K562 (cell line): ENCODE results near the gene AMFR. TPM values are rescaled to one million over a fixed set of nuclear protein-coding genes. Genes with fewer than 3 reads are reported as not detected.
A peak's percentile ranks its signal among the peaks of the same experiment; 100 is the strongest.

Experiments
- CEBPG ChIP-seq, 3 experiments: fragments of 200-800 bp in 1 of 3; sonication (Bioruptor generic) in 1 of 3; sonication (generic) in 1 of 3; formaldehyde crosslinking in 1 of 3; IDR thresholded peaks in 2 of 3; conservative IDR thresholded peaks in 1 of 3; 2 replicates each; pipeline versions ENCODE4 v1.6.1 to v1.8.0; 2016 to 2022; ENCODE audit warnings: missing compliant biosample characterization in 2 of 3, missing genetic modification characterization in 2 of 3, mild to moderate bottlenecking in 1 of 3, missing genetic modification reagents in 1 of 3
- CHD4 ChIP-seq: fragments of 200-600 bp; sonication (generic); IDR thresholded peaks from 3 replicates; pipeline ENCODE4 v1.6.1; 2012; ENCODE audit warnings: low read depth, mild to moderate bottlenecking, mixed read lengths, low read length, inconsistent platforms; ENCODE audit not compliant: insufficient read depth, insufficient replicate concordance, poor library complexity, severe bottlenecking
- DMBX1 ChIP-seq: fragments of 250-450 bp; sonication (Bioruptor Pico); IDR thresholded peaks from 2 replicates; pipeline ENCODE4 v1.8.0; 2022; ENCODE audit warnings: inconsistent platforms, mild to moderate bottlenecking, moderate library complexity, borderline replicate concordance
- ELF4 ChIP-seq: fragments of 450-650 bp; formaldehyde crosslinking; IDR thresholded peaks from 2 replicates; pipeline ENCODE4 v1.4.0; 2022; ENCODE audit warnings: missing genetic modification characterization
- ETV1 ChIP-seq: fragments of 450-650 bp; conservative IDR thresholded peaks from 2 replicates; pipeline ENCODE4 v1.6.1; 2016; ENCODE audit warnings: missing genetic modification characterization, control low read depth, low read depth, missing compliant biosample characterization
- GTF2B ChIP-seq: IDR thresholded peaks from 2 replicates; pipeline ENCODE4 v1.6.1; 2011; ENCODE audit not compliant: insufficient read length; ENCODE audit errors: extremely low read depth
- JUNB ChIP-seq: fragments of 450-650 bp; formaldehyde crosslinking; conservative IDR thresholded peaks from 2 replicates; pipeline ENCODE4 v1.4.0; 2020; ENCODE audit warnings: mild to moderate bottlenecking
- NCOR1 ChIP-seq: fragments of 450-650 bp; IDR thresholded peaks from 2 replicates; pipeline ENCODE4 v1.6.1; 2016; ENCODE audit warnings: mild to moderate bottlenecking, moderate library complexity
- THRAP3 ChIP-seq: fragments of 450-650 bp; IDR thresholded peaks from 2 replicates; pipeline ENCODE4 v1.6.1; 2016; ENCODE audit warnings: mild to moderate bottlenecking, inconsistent platforms, borderline replicate concordance
- WHSC1 ChIP-seq: IDR thresholded peaks from one replicate; pipeline ENCODE4 v1.6.1; 2012; ENCODE audit warnings: low read length, control low read depth, inconsistent platforms
- ZFP30 ChIP-seq: fragments of 250-450 bp; sonication (Bioruptor Pico); IDR thresholded peaks from 2 replicates; pipeline ENCODE4 v1.8.0; 2022; ENCODE audit warnings: moderate library complexity, mild to moderate bottlenecking, inconsistent platforms, borderline replicate concordance
- ZNF347 ChIP-seq: fragments of 450-650 bp; formaldehyde crosslinking; IDR thresholded peaks from 2 replicates; pipeline ENCODE4 v1.4.0; 2020; ENCODE audit warnings: low read depth, mild to moderate bottlenecking, moderate library complexity
- ZNF436 ChIP-seq: fragments of 250-450, 450-650 bp; sonication (Bioruptor Pico); formaldehyde crosslinking; IDR thresholded peaks from 2 replicates; pipeline ENCODE4 v1.7.0; 2020; ENCODE audit warnings: mild to moderate bottlenecking
- polyA plus RNA-seq, 8 experiments: library from polyadenylated mRNA; depleted of rRNA in 4 of 8; stranded (reverse) in 5 of 8; unstranded in 3 of 8; fragments of >200 nt; fragmentation: Nextera tagmentation in 2 of 8; fragmentation: Illumina TruSeq in 1 of 8; extraction: Ambion mirVana in 2 of 8; extraction: Trizol in 1 of 8; gene quantifications; 2 replicates each; pipeline versions ENCODE4 v1.2.1 to v1.2.3, GENCODE V29; 2011 to 2014; ENCODE audit warnings: inconsistent platforms in 1 of 8, missing spikeins in 1 of 8
- total RNA-seq, 7 experiments: library from RNA; depleted of rRNA in 6 of 7; stranded (reverse); fragments of >200 nt in 6 of 7; fragmentation: Illumina TruSeq in 2 of 7; extraction: Trizol in 2 of 7; gene quantifications; 2 replicates each; pipeline versions ENCODE4 v1.2.1 to v1.2.3, GENCODE V29; 2011 to 2021; ENCODE audit warnings: low replicate concordance in 1 of 7
- TF ChIP-seq, protein P1 (sequence below): fragments of 450-650 bp; formaldehyde crosslinking; IDR thresholded peaks from 2 replicates; pipeline ENCODE4 v1.4.0; 2020; ENCODE audit warnings: mild to moderate bottlenecking
- TF ChIP-seq, protein P2 (sequence below): fragments of 450-650 bp; IDR thresholded peaks from 2 replicates; pipeline ENCODE4 v1.6.1; 2016
- TF ChIP-seq, protein P3 (sequence below): fragments of 250-450 bp; sonication (Bioruptor Pico); IDR thresholded peaks from 2 replicates; pipeline ENCODE4 v1.4.0; 2020; ENCODE audit warnings: borderline replicate concordance
- TF ChIP-seq, protein P4 (sequence below), 2 experiments: fragments of 450-650 bp; IDR thresholded peaks; 2 replicates each; pipeline ENCODE4 v1.6.1; 2018; ENCODE audit warnings: mild to moderate bottlenecking in 2 of 2, low read depth in 1 of 2; ENCODE audit not compliant: partially characterized antibody in 2 of 2

Gene AMFR
- total and polyA plus RNA-seq, 9 of the 15 experiments (the other 6 are each of a cell fraction or from before 2014, with no cell fraction given): 15.6 to 113 (median 58.4) TPM

DNA sequence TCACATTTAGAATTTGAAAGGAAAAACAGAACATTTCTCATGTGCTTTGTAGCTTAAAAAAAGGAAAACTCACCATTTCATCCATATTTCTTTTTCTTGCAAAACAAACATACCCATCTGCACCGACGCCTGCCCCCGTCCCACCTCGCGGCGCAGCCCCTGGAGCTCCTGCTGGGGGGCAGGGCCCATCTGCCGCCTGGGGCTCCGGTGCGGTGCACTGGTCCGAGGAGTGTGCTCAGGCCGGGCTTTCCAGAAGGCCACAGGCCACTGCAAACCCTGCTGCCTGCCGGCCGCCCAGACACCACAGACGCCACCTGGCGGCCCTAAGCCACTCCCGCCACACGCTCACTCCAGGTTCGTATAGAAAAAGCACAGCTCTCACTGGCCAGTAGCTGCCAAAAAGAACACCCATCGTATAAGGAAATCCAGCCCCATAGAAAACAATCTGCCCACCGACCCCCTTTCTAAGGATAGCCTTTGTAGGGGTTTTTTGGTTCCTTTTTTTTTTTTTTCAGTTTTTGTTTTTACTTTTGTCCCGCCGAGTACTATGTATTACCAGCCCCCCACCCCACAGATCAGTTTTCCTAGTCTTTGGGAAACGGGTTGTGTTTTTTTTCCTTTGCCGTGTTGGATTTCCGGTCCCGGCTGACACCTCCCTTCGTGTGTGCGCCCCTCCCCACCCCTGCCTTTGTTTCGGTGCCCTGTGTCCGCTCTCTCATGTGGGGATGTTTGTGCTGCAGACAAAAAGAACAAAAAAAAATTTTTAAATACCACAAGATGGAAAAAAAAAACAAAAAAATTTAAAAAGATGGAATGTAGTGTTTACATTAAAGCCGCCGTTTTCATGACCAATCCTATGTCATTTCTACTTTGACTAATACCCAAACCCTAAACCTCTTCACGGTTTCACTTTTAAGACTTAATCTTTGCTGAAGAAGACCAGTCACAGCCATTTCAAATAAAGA is 68.8 kb downstream of the AMFR start (continued):
- TF ChIP-seq DMBX1 (CRISPR knock-in tag): no peak
- no peak for TF ChIP-seq ZNF347 (CRISPR knock-in tag)
- TF ChIP-seq, protein P1, sequence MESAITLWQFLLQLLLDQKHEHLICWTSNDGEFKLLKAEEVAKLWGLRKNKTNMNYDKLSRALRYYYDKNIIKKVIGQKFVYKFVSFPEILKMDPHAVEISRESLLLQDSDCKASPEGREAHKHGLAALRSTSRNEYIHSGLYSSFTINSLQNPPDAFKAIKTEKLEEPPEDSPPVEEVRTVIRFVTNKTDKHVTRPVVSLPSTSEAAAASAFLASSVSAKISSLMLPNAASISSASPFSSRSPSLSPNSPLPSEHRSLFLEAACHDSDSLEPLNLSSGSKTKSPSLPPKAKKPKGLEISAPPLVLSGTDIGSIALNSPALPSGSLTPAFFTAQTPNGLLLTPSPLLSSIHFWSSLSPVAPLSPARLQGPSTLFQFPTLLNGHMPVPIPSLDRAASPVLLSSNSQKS: no peak
- no peak for TF ChIP-seq ETV1 (tag)
- no peak for TF ChIP-seq THRAP3
- TF ChIP-seq, protein P2, sequence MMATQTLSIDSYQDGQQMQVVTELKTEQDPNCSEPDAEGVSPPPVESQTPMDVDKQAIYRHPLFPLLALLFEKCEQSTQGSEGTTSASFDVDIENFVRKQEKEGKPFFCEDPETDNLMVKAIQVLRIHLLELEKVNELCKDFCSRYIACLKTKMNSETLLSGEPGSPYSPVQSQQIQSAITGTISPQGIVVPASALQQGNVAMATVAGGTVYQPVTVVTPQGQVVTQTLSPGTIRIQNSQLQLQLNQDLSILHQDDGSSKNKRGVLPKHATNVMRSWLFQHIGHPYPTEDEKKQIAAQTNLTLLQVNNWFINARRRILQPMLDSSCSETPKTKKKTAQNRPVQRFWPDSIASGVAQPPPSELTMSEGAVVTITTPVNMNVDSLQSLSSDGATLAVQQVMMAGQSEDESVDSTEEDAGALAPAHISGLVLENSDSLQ: peak; percentile 9; the same call in 1 of the 2 replicates
- TF ChIP-seq ELF4 (CRISPR knock-in tag): no peak
- TF ChIP-seq, protein P3, sequence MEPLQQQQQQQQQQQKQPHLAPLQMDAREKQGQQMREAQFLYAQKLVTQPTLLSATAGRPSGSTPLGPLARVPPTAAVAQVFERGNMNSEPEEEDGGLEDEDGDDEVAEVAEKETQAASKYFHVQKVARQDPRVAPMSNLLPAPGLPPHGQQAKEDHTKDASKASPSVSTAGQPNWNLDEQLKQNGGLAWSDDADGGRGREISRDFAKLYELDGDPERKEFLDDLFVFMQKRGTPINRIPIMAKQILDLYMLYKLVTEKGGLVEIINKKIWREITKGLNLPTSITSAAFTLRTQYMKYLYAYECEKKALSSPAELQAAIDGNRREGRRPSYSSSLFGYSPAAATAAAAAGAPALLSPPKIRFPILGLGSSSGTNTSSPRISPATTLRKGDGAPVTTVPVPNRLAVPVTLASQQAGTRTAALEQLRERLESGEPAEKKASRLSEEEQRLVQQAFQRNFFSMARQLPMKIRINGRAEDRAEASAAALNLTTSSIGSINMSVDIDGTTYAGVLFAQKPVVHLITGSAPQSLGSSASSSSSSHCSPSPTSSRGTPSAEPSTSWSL (CRISPR knock-in tag): no peak
- TF ChIP-seq, protein P4, sequence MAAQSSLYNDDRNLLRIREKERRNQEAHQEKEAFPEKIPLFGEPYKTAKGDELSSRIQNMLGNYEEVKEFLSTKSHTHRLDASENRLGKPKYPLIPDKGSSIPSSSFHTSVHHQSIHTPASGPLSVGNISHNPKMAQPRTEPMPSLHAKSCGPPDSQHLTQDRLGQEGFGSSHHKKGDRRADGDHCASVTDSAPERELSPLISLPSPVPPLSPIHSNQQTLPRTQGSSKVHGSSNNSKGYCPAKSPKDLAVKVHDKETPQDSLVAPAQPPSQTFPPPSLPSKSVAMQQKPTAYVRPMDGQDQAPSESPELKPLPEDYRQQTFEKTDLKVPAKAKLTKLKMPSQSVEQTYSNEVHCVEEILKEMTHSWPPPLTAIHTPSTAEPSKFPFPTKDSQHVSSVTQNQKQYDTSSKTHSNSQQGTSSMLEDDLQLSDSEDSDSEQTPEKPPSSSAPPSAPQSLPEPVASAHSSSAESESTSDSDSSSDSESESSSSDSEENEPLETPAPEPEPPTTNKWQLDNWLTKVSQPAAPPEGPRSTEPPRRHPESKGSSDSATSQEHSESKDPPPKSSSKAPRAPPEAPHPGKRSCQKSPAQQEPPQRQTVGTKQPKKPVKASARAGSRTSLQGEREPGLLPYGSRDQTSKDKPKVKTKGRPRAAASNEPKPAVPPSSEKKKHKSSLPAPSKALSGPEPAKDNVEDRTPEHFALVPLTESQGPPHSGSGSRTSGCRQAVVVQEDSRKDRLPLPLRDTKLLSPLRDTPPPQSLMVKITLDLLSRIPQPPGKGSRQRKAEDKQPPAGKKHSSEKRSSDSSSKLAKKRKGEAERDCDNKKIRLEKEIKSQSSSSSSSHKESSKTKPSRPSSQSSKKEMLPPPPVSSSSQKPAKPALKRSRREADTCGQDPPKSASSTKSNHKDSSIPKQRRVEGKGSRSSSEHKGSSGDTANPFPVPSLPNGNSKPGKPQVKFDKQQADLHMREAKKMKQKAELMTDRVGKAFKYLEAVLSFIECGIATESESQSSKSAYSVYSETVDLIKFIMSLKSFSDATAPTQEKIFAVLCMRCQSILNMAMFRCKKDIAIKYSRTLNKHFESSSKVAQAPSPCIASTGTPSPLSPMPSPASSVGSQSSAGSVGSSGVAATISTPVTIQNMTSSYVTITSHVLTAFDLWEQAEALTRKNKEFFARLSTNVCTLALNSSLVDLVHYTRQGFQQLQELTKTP (IDR thresholded peaks at IDR 0.05; ENCODE audit: low read depth in 1 of 2, partially characterized antibody in 2 of 2): no peak
- TF ChIP-seq NCOR1: no peak
- no peak for TF ChIP-seq WHSC1
- no peak for TF ChIP-seq ZFP30 (CRISPR knock-in tag)
- TF ChIP-seq ZNF436 (CRISPR knock-in tag): no peak
- no peak for TF ChIP-seq JUNB (CRISPR knock-in tag)
- TF ChIP-seq GTF2B: no peak
- TF ChIP-seq CHD4: no peak
- no peak for TF ChIP-seq CEBPG (CRISPR knock-in tag; IDR thresholded peaks at IDR 0.05)
- TF ChIP-seq CEBPG (tag; conservative IDR thresholded peaks at IDR 0.05 in 1 of 2, IDR thresholded peaks at IDR 0.05 in 1 of 2): no peak
